Hepatocyte (in vitro differentiated cells): ENCODE data around the gene TMEM164. TPM values are rescaled to one million over a fixed set of nuclear protein-coding genes. Genes with fewer than 3 reads are reported as not detected.

Source experiments
- DNase-seq: peaks from one replicate; pipeline ENCODE4 v3.0.0-alpha.2; 2016; ENCODE audit warnings: low spot score
- H2AFZ ChIP-seq: fragments of 200-600 bp; sonication (generic); 2 replicates; pipeline ENCODE4 v1.6.0; 2016; ENCODE audit warnings: antibody characterized with exemption, mild to moderate bottlenecking
- H3K27ac ChIP-seq: fragments of 200-600 bp; sonication (generic); 2 replicates; pipeline ENCODE4 v1.5.1; 2016; ENCODE audit warnings: mild to moderate bottlenecking
- H3K27me3 ChIP-seq: fragments of 200-600 bp; sonication (generic); 2 replicates; pipeline ENCODE4 v1.6.1; 2016
- H3K36me3 ChIP-seq: fragments of 200-600 bp; sonication (generic); replicated peaks from 2 replicates; pipeline ENCODE4 v1.5.1; 2016; ENCODE audit warnings: low read depth; ENCODE audit not compliant: insufficient read depth
- H3K4me1 ChIP-seq: fragments of 200-600 bp; sonication (generic); 2 replicates; pipeline ENCODE4 v1.5.1; 2016; ENCODE audit warnings: mild to moderate bottlenecking, moderate library complexity; ENCODE audit not compliant: insufficient read depth
- H3K4me2 ChIP-seq: fragments of 200-600 bp; sonication (generic); 2 replicates; pipeline ENCODE4 v1.6.0; 2016
- H3K4me3 ChIP-seq: fragments of 200-600 bp; sonication (generic); 2 replicates; pipeline ENCODE4 v1.5.1; 2016; ENCODE audit warnings: mild to moderate bottlenecking
- H3K79me2 ChIP-seq: fragments of 200-600 bp; sonication (generic); 2 replicates; pipeline ENCODE4 v1.6.0; 2017; ENCODE audit warnings: mild to moderate bottlenecking
- H3K9me2 ChIP-seq: fragments of 200-600 bp; sonication (generic); replicated peaks from 2 replicates; pipeline ENCODE4 v1.6.0; 2017; ENCODE audit warnings: mild to moderate bottlenecking; ENCODE audit not compliant: insufficient read depth
- H3K9me3 ChIP-seq: fragments of 200-600 bp; sonication (generic); 2 replicates; pipeline ENCODE4 v1.5.1; 2016; ENCODE audit warnings: low read depth, mild to moderate bottlenecking
- H4K20me1 ChIP-seq: fragments of 200-600 bp; sonication (generic); 2 replicates; pipeline ENCODE4 v1.6.0; 2016; ENCODE audit warnings: mild to moderate bottlenecking; ENCODE audit not compliant: insufficient read depth, poor library complexity, severe bottlenecking
- CTCF ChIP-seq: fragments of 200-600 bp; sonication (generic); IDR thresholded peaks from 2 replicates; pipeline ENCODE4 v1.5.1; 2016; ENCODE audit warnings: antibody characterized with exemption, mild to moderate bottlenecking; ENCODE audit not compliant: poor library complexity
- EZH2 ChIP-seq: fragments of 200-600 bp; sonication (generic); IDR thresholded peaks from 2 replicates; pipeline ENCODE4 v1.6.1; 2016; ENCODE audit warnings: antibody characterized with exemption, mild to moderate bottlenecking, borderline replicate concordance
- EZH2phosphoT487 ChIP-seq: fragments of 200-600 bp; sonication (generic); IDR thresholded peaks from one replicate; pipeline ENCODE4 v1.6.1; 2018; ENCODE audit warnings: antibody characterized with exemption, mild to moderate bottlenecking, low read depth, moderate library complexity; ENCODE audit not compliant: unreplicated experiment, severe bottlenecking
- WGBS: methylation state at CpG from one replicate; pipeline ENCODE4 v1.1.6; 2016; ENCODE audit warnings: low lambda C conversion rate; ENCODE audit errors: missing lambda C conversion rate; 5-methylcytosine and 5-hydroxymethylcytosine counted together
- polyA plus RNA-seq: library from polyadenylated mRNA; unstranded; fragments of >200 nt; fragmentation: Nextera tagmentation; extraction: Ambion mirVana; gene quantifications from 2 replicates; pipeline ENCODE4 v1.2.1, GENCODE V29; 2016
- total RNA-seq: library from RNA; depleted of rRNA; stranded (reverse); fragments of >200 nt; gene quantifications from 2 replicates; pipeline ENCODE4 v1.2.3, GENCODE V29; 2014

Gene TMEM164
- total and polyA plus RNA-seq, 2 experiments from 2014 or later = 5.4 to 34.2 TPM

DNA sequence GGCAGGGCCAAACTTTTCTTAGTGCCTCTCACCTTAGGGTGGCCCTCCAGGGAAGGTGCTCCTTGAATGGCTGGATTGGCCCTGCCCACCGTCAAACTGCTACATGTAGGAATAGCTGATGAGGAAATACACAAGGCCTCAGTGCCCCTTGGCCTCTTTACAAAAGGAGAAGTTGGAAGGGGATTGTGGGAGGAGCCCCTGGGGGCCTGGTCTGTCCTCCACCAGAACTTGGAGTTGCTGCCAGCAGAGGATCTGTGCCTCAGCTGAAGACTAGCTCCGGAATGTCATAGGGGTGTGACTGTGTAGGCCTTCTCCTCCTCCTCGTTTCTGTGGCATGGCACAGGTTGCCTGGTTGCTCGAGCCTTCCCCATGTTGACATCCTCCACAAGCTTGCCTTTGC lies 172.2 kb downstream of the TMEM164 start:
- no peaks in the 10 kb centered on the region for H4K20me1 ChIP-seq
- H3K27me3 ChIP-seq = no peaks in the 10 kb centered on the region
- TF ChIP-seq EZH2phosphoT487 (no peak), CTCF (no peak), EZH2 (no peak)
- no peak overlapping the region for H2AFZ ChIP-seq
- no peaks in the 10 kb centered on the region for H3K9me3 ChIP-seq
- H3K36me3 ChIP-seq = no peaks in the 10 kb centered on the region
- no peaks in the 10 kb centered on the region for H3K4me1 ChIP-seq
- no peak overlapping the region for H3K4me2 ChIP-seq
- no peak for DNase-seq
- H3K4me3 ChIP-seq = no peak overlapping the region
- no peak overlapping the region for H3K27ac ChIP-seq
- H3K9me2 ChIP-seq = no peaks in the 10 kb centered on the region
- WGBS = 62% methylated on average over 4 of the region's 4 CpGs
- H3K79me2 ChIP-seq = no peaks in the 10 kb centered on the region

- Histone ChIP-seq H2AFZ (no peak overlapping the region), H3K4me3 (no peak overlapping the region), H3K36me3 (no peaks in the 10 kb centered on the region), H3K27ac (no peak overlapping the region), H3K9me3 (no peaks in the 10 kb centered on the region), H4K20me1 (no peaks in the 10 kb centered on the region), H3K4me2 (no peak overlapping the region), H3K4me1 (peaks cover 4% of the 10 kb centered on the region), H3K79me2 (no peaks in the 10 kb centered on the region), H3K27me3 (no peaks in the 10 kb centered on the region), H3K9me2 (no peaks in the 10 kb centered on the region)
- 70% methylated on average over 3 of the region's 3 CpGs for WGBS
- no peak for DNase-seq
- TF ChIP-seq EZH2phosphoT487 (no peak), EZH2 (no peak), CTCF (no peak)
These were observed 172.8 kb downstream of the TMEM164 start for GRCh38 chrX:110175696-110176095.

DNA sequence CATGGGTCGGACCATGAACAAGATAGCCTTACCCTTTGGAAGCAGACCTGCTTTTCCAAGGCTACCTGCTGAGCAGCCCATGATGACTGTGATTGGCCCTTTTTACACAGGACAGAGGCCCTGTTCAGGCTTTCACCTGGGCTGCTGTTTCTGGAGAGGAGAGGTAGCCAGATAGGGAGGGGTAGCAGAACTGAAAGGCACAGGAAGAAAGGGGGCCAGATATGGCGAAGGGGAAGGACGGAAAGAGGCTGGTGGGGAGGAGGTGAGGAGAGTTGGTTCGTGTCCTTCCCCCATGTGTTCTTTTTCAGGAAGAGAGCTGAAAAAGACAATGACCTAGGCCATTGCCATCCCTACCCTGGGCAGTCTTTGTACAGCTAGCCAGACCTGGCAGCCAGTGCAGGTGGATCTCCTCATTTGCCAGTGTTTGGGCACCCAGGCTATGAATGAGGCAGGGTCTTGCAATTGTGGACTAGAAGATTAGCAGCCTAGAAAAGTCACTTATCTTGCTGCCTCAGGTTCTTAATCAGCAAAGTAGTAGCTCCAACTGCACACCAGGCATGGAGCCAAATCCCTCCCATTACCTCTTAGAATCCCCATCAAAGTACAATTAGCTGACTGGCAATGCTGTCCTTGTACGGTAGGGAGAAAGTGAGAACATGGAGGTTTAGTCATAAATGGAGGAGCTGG lies 175.4 kb downstream of the TMEM164 start:
- Histone ChIP-seq H3K9me2 (no peaks in the 10 kb centered on the region), H3K4me1 (peaks cover 6% of the 10 kb centered on the region), H3K27me3 (no peaks in the 10 kb centered on the region), H3K27ac (no peak overlapping the region), H2AFZ (no peak overlapping the region), H3K79me2 (no peaks in the 10 kb centered on the region), H3K4me3 (no peak overlapping the region), H3K36me3 (no peaks in the 10 kb centered on the region), H3K9me3 (no peaks in the 10 kb centered on the region), H4K20me1 (no peaks in the 10 kb centered on the region), H3K4me2 (no peak overlapping the region)
- TF ChIP-seq EZH2 (no peak), EZH2phosphoT487 (no peak), CTCF (no peak)
- DNase-seq = no peak
- WGBS = 84% methylated on average over 5 of the region's 5 CpGs
